GM12874 (cell line): ENCODE data around the gene HTR7.

Experiments
- CTCF ChIP-seq: IDR thresholded peaks from 2 replicates; pipeline ENCODE4 v1.5.1; 2011; ENCODE audit warnings: low read depth, mild to moderate bottlenecking, control low read depth, low read length, moderate library complexity; ENCODE audit not compliant: insufficient read depth

Gene HTR7

GRCh38 chr10:90856964-90857634 is 740 bp downstream of the HTR7 start:
- TF ChIP-seq CTCF: no peak

GRCh38 chr10:90856261-90856660 is 1.6 kb downstream of the HTR7 start:
- TF ChIP-seq CTCF: no peak

GRCh38 chr10:90855126-90855525 is 2.7 kb downstream of the HTR7 start:
- no peak for TF ChIP-seq CTCF

GRCh38 chr10:90849956-90850749 is 7.7 kb downstream of the HTR7 start:
- no peak for TF ChIP-seq CTCF

GRCh38 chr10:90847436-90847835 is 10.4 kb downstream of the HTR7 start:
- no peak for TF ChIP-seq CTCF

- no peak for TF ChIP-seq CTCF
Observed at GRCh38 chr10:90846746-90847145, 11.1 kb downstream of the HTR7 start.

- TF ChIP-seq CTCF: no peak
Observed at GRCh38 chr10:90845726-90846125, 12.1 kb downstream of the HTR7 start.
